Muscle layer of colon (tissue), 2 donors: ENCODE results near the gene ADAM15.

Source experiments
- H3K27ac ChIP-seq: one replicate; pipeline ENCODE4 v1.7.0; 2013; ENCODE audit warnings: low read depth, mild to moderate bottlenecking, low read length, moderate library complexity
- H3K27me3 ChIP-seq, 2 donors: one replicate each; pipeline ENCODE4 v1.7.0; 2013; ENCODE audit warnings: low read length in 2 of 2, mild to moderate bottlenecking in 2 of 2; ENCODE audit not compliant: insufficient read depth in 2 of 2, control insufficient read depth in 1 of 2
- H3K36me3 ChIP-seq: one replicate; pipeline ENCODE4 v1.7.0; 2013; ENCODE audit warnings: mild to moderate bottlenecking, low read length; ENCODE audit not compliant: insufficient read depth
- H3K4me1 ChIP-seq: one replicate; pipeline ENCODE4 v1.7.0; 2013; ENCODE audit warnings: mild to moderate bottlenecking, low read length; ENCODE audit not compliant: insufficient read depth
- H3K4me3 ChIP-seq, 2 donors: one replicate each; pipeline ENCODE4 v1.7.0; 2013; ENCODE audit warnings: low read length in 2 of 2, low read depth in 1 of 2, mild to moderate bottlenecking in 1 of 2, moderate library complexity in 1 of 2
- H3K9ac ChIP-seq: one replicate; pipeline ENCODE4 v1.7.0; 2013; ENCODE audit warnings: low read length
- H3K9me3 ChIP-seq: one replicate; pipeline ENCODE4 v1.7.0; 2013; ENCODE audit warnings: mild to moderate bottlenecking, low read length
- donor health status: abdominal sarcoma.
- donor health status: Adenocarcinoma of cecum.

Gene ADAM15

DNA sequence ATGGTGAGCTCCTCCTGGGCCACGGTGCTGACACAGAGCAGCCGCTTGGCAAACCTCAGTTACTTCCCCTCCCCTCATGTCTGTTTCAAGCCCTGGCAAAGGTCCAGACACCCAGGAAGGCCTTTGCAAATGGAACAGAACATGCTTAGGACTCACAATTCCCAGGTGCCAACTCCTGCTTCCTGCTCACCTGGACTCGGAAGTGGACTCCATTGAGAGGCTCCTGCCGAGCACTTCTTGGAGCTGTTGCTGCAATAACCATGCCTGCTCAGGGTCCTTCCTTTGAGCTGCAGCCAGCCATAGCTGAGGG lies 28.2 kb upstream of the ADAM15 start:
- H3K4me1 ChIP-seq = peaks cover 4% of the 10 kb centered on the region
- no peak overlapping the region for H3K27ac ChIP-seq
- H3K4me3 ChIP-seq = no peak overlapping the region
- H3K27me3 ChIP-seq = no peaks in the 10 kb centered on the region
- no peaks in the 10 kb centered on the region for H3K36me3 ChIP-seq
- no peaks in the 10 kb centered on the region for H3K9me3 ChIP-seq
- H3K9ac ChIP-seq = no peak overlapping the region

DNA sequence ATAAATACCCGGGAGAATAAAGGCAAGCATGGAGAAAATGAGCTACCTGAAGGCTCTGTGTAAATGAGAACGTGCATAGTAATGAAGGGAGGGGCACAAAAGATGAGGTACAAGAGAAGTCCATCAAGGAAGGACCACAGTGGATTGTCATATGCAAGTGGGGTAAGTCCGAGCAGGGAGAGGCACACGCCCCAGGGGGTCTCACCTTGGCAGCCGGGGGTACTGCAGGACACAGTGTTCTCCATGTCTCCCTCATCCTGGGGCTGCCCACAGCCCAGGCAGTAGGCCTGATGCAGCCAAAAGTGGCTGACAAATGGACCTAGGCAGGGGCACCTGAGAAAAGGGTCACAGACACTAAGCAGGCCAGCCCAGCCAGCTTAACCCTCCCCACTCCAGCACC lies 27.5 kb upstream of the ADAM15 start:
- Histone ChIP-seq H3K9me3 (no peaks in the 10 kb centered on the region), H3K9ac (no peak overlapping the region), H3K4me3 (no peak overlapping the region), H3K27ac (no peak overlapping the region), H3K36me3 (no peaks in the 10 kb centered on the region), H3K4me1 (no peaks in the 10 kb centered on the region), H3K27me3 (no peaks in the 10 kb centered on the region)

DNA sequence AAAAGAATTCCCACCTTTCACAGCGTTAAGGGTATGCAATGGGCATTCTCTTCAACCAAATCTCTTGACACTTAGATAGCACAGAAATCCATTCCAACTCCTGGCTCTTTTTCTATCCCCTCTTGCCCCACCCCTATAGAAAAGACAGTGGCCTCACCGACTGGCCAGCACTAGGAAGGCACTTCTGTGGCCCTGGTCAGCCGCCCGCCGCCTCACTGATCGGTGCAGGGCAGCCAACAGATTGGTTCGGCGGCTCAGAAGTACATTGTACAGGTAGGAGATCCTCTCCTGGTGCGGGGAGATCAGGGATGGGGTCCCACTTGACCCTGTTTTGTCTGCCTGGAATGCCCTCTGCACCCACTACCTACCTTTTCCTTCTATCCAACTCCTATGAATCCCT lies 26.8 kb upstream of the ADAM15 start:
- Histone ChIP-seq H3K4me1 (no peaks in the 10 kb centered on the region), H3K36me3 (no peaks in the 10 kb centered on the region)

DNA sequence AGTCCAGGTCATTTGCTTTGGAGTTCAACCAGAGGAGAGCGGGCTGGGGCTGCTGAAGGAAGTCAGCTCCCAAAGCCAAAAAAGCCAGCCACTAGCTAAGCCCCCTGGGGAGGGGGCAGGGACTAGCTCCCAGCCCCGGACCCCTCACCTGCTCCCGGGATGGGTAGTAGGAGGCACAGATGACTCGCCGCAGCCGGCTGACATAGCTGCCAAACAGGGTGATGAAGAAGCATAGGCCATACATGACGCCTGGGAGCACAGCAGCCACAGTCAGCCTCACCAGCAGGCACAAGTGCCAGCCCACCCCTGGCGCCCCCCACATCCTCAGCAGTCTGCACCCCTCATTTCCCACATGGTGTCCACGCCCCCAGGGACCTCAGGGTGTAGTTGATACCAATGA lies 25.0 kb upstream of the ADAM15 start:
- Histone ChIP-seq H3K36me3 (no peaks in the 10 kb centered on the region), H3K9ac (no peak overlapping the region), H3K4me1 (no peaks in the 10 kb centered on the region), H3K27me3 (no peaks in the 10 kb centered on the region), H3K4me3 (no peak overlapping the region), H3K27ac (no peak overlapping the region), H3K9me3 (no peaks in the 10 kb centered on the region)

More for the DNA sequence above, 26.8 kb upstream of the ADAM15 start:
- no peak overlapping the region for H3K9ac ChIP-seq
- H3K9me3 ChIP-seq = no peaks in the 10 kb centered on the region
- H3K27me3 ChIP-seq = no peaks in the 10 kb centered on the region
- no peak overlapping the region for H3K27ac ChIP-seq
- H3K4me3 ChIP-seq = no peak overlapping the region

DNA sequence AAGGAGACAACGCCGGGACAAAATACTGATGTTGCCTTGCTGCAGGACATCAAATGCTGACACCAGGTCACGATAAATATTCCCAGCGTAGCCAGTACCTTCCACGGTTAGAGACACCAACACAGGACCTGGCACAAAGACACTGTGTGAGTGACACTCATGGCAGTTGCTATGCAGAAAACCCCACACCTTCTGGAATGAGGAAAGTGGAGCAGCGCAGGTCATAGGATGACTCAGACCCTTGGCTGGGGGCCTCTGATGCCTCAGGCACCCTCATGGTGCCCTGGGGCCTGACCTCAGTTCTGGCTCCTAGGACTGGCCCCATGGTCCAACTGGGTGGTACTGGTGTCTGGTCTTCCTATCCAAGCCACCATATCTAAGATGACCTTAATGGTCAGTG lies 24.5 kb upstream of the ADAM15 start:
- no peak overlapping the region for H3K27ac ChIP-seq
- H3K27me3 ChIP-seq = no peaks in the 10 kb centered on the region
- no peak overlapping the region for H3K9ac ChIP-seq
- H3K4me3 ChIP-seq = no peak overlapping the region
- no peaks in the 10 kb centered on the region for H3K36me3 ChIP-seq
- H3K9me3 ChIP-seq = no peaks in the 10 kb centered on the region
- no peaks in the 10 kb centered on the region for H3K4me1 ChIP-seq

DNA sequence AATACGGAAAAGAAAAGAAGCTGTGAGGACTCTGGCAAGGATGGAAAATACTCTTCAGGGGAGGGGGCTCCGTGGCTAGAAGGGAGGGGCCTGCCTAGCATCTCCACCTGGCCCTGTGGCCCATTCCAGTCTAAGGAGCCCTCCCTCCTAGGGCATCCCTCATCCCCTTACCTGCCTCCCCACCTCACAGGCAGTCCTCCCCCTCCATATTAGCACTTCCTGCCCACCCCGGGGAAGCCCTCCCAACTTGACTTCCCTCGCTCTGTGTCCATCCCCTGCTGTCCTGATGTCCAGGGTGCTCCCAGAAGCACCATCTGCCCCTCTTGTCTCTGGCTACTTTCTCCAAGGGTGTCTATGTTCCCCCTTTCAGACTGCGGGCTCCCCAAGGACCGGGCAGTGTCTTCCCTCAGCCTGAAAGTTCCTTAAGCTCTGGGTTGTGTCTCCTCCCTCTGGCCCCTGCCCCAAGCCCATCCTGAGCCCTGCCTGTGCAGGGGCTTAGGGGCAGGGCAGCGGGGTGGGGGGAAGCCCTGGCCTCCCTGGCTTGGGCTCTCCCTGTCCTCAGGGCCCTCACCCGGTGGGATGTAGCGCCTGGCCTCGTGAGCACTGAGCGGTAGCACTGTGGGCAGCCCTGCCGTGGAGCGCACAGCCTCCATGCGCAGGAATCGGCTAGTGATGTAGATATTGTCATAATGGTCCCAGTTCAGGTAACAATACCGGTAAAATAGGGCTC lies 21.4 kb upstream of the ADAM15 start:
- Histone ChIP-seq H3K9me3 (no peaks in the 10 kb centered on the region), H3K4me3 (no peak overlapping the region), H3K9ac (no peak overlapping the region), H3K36me3 (no peaks in the 10 kb centered on the region), H3K27me3 (no peaks in the 10 kb centered on the region), H3K27ac (no peak overlapping the region), H3K4me1 (no peaks in the 10 kb centered on the region)

DNA sequence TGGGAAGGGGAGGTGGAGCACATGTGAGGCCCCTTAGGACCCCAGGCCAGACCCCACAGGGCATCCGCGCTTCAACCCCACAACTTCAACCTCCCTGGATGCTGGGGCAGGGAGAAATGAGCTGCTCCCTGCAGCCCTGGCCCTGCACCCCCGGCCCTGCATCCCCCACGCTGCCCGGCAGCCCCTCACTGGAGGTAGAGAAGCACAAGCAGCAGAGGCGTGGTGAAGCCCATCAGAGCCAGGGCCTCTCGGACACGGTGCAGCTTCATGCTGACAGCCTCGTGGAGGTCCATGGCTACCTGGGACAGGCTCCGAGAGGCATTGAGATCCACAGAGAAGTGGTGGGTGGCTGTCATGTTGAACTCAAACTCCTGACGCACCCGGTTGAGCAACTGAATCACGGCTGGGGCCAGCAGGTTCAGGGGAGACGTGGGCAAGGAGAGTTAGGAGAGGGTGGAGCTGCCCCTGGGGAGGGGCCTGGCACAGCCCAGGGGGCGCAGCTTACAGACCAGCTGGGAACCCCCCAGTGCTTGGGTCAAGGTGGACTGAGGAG lies 20.8 kb upstream of the ADAM15 start:
- Histone ChIP-seq H3K9ac (no peak overlapping the region), H3K27me3 (no peaks in the 10 kb centered on the region)

DNA sequence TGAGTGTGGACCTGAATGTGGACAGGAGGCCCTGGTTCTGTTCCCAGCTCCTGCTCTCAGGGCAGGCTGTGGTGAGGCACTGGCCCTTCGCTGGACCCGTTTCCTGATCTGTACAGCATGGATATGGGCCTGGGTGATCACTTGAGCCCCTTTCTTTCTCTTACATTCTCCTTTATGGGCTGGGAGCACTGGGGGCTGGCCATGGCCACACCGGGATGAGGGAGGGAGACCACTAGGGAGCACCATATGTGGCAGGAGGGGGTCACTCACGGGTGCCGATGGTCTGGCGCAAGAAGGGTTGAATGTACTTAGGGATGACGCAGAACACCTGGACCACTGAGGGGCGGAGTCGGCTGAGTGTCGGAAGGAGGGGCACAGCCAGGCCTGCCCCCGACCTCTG lies 20.2 kb upstream of the ADAM15 start:
- Histone ChIP-seq H3K4me1 (no peaks in the 10 kb centered on the region), H3K4me3 (no peak overlapping the region), H3K27ac (no peak overlapping the region), H3K27me3 (no peaks in the 10 kb centered on the region), H3K9me3 (no peaks in the 10 kb centered on the region), H3K36me3 (no peaks in the 10 kb centered on the region), H3K9ac (no peak overlapping the region)

More for the DNA sequence above, 20.8 kb upstream of the ADAM15 start:
- no peaks in the 10 kb centered on the region for H3K36me3 ChIP-seq
- no peaks in the 10 kb centered on the region for H3K9me3 ChIP-seq
- H3K4me1 ChIP-seq = no peaks in the 10 kb centered on the region
- no peak overlapping the region for H3K4me3 ChIP-seq
- no peak overlapping the region for H3K27ac ChIP-seq

DNA sequence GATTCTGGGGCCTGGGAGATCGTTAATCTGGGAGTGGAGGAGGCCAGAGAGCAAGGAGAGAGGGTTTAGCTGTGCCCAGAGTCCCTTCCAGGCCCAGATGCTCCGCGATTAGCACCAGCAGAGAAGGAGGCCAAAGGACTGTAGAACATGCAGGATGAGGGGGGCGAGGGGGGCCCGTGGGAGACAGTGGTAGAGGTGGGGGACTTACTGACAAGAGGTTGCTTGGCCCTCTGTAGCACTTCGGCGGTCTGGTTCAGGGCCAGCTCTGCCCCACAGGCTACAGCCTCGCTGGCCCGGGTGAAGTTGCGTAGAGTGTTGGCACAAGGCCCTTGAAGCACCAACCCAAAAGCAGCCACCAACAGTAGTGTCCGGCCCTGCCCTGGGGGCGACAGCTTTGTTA lies 18.2 kb upstream of the ADAM15 start:
- no peaks in the 10 kb centered on the region for H3K4me1 ChIP-seq
- H3K27me3 ChIP-seq = no peaks in the 10 kb centered on the region
- H3K27ac ChIP-seq = no peak overlapping the region
- H3K9ac ChIP-seq = no peak overlapping the region
- no peaks in the 10 kb centered on the region for H3K9me3 ChIP-seq
- H3K36me3 ChIP-seq = no peaks in the 10 kb centered on the region
- no peak overlapping the region for H3K4me3 ChIP-seq

DNA sequence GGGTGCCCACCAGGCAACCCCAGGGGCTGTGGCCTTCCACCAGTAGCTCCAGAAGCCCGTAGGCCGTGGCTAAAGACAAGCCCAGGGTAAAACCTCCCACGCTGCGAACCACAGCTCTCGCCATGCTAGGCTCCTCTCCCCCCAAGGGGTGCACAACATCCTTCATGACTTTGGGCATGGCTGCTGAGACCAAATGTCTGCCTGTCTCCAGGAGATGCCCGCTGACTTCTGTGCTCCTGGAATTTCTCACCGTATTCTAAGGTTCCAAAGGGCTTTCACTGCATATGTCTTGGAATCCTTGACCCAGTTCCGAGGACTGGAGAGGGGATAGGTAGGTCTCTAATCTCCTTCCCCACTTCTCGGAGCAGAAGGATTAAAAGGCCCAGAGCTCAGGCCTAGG lies 17.6 kb upstream of the ADAM15 start, which contains the start of the genes DCST1 and DCST2:
TSS of gene DCST1 (plus strand) at position 301 of the 400 bp plus-strand sequence. CDS start 213 bp downstream, outside the sequence.
TSS of gene DCST2 (minus strand) at position 258 of the 400 bp plus-strand sequence. CDS start at position 178, 80 bp downstream.
- Histone ChIP-seq H3K27me3 (no peaks in the 10 kb centered on the region), H3K4me3 (no peak within 1 kb of the TSS), H3K9ac (no peak within 1 kb of the TSS), H3K36me3 (no peaks in the 10 kb centered on the region), H3K9me3 (no peaks in the 10 kb centered on the region), H3K4me1 (no peaks in the 10 kb centered on the region), H3K27ac (no peak within 1 kb of the TSS)

DNA sequence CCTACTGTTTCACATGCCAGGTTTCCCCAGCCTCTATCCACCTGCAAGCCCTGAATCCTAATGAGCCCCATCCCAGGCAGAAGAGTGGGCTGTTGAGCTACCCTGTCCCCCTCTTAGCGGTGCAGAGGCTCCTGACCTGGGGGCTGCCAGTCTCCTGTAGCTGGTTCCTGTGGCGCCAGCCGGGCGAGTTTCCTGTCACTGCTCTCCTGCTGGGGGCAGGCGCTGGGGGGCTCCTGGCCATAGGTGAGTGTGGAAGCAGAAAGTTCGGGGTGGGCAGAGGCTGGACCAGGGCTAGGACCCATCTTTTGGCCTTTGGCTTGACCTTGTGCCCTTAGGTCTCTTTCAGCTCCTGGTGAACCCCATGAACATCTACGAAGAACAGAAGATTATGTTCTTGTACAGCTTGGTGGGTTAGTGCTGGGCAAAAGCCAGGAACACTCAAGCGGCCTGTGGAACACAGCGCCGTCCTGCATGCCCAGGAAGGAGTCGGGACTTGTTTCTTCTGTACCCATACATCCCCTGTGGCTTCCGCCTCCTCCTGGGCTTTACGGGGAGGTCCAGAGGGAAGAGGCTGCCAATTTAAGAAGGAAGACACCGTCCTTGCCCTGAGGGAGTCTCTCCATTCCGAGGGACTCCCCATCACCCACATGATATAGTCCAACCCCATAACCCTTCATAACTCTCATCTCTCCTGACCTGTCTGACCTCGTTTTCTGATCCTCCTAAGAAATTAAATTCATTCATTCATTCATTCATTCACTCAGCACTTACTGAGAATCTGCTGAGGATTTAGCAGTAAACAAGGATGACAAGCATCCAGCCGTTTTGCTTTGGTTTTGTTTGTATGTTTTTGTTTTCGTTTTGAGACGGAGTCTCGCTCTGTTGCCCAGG lies 16.6 kb upstream of the ADAM15 start:
- Histone ChIP-seq H3K27me3 (no peaks in the 10 kb centered on the region), H3K9ac (no peak overlapping the region), H3K4me1 (no peaks in the 10 kb centered on the region), H3K4me3 (no peak overlapping the region), H3K9me3 (no peaks in the 10 kb centered on the region), H3K36me3 (no peaks in the 10 kb centered on the region), H3K27ac (no peak overlapping the region)
